IMR-90 (cell line): ENCODE results near the gene RPL36. TPM values are rescaled to one million over a fixed set of nuclear protein-coding genes. Genes with fewer than 3 reads are reported as not detected.

Source experiments
- ATAC-seq: fragments of 200-7000 bp; cut with Tn5 transposase; 2 replicates; pipeline ENCODE4 v1.9.1; 2020; ENCODE audit warnings: low read depth, mild to moderate bottlenecking, moderate library complexity
- BruUV-seq: library from RNA; stranded (reverse); fragments of 400-500 nt; replicated peaks from 2 replicates; lab custom pipeline; 2021; lab: Mats Ljungman, UMichigan
- CTCF ChIA-PET: fragments of 300-600 bp; formaldehyde crosslinking; extraction: SDS; loops from one replicate; lab custom pipeline; 2021; ENCODE audit warnings: antibody characterized with exemption; lab: Yijun Ruan, JAX
- POLR2A ChIA-PET: fragments of 300-600 bp; sonication (Branson Sonifier 250); formaldehyde crosslinking; loops from one replicate; lab custom pipeline; 2022; ENCODE audit warnings: antibody characterized with exemption; ENCODE audit not compliant: unreplicated experiment; lab: Charles Lee
- DNase-seq: peaks from one replicate; pipeline ENCODE4 v3.0.0; 2013
- H2AFZ ChIP-seq: replicated peaks from 2 replicates; pipeline ENCODE3; 2013; ENCODE audit warnings: low read length, mild to moderate bottlenecking; ENCODE audit not compliant: poor library complexity
- H2AK5ac ChIP-seq: 2 replicates; pipeline ENCODE4 v1.6.1; 2013; ENCODE audit warnings: low read depth, low read length, inconsistent platforms
- H2AK9ac ChIP-seq: replicated peaks from 2 replicates; pipeline ENCODE3; 2013; ENCODE audit warnings: mild to moderate bottlenecking, low read depth, low read length, moderate library complexity; ENCODE audit not compliant: poor library complexity
- H2BK120ac ChIP-seq: 2 replicates; pipeline ENCODE4 v1.6.1; 2013; ENCODE audit warnings: low read depth, low read length, inconsistent platforms
- H2BK15ac ChIP-seq: 3 replicates; pipeline ENCODE4 v1.6.1; 2013; ENCODE audit warnings: low read depth, low read length, inconsistent platforms
- H2BK20ac ChIP-seq: 2 replicates; pipeline ENCODE4 v1.6.1; 2013; ENCODE audit warnings: low read depth, mild to moderate bottlenecking, inconsistent platforms, low read length, moderate library complexity
- H2BK5ac ChIP-seq: 2 replicates; pipeline ENCODE4 v1.6.1; 2013; ENCODE audit warnings: mild to moderate bottlenecking, low read depth, low read length, inconsistent platforms; ENCODE audit not compliant: poor library complexity, severe bottlenecking
- H3K14ac ChIP-seq: replicated peaks from 2 replicates; pipeline ENCODE4 v1.6.1; 2013; ENCODE audit warnings: low read depth, low read length, inconsistent platforms
- H3K18ac ChIP-seq: 2 replicates; pipeline ENCODE4 v1.6.1; 2013; ENCODE audit warnings: low read depth, low read length, control low read depth
- H3K23ac ChIP-seq: 2 replicates; pipeline ENCODE4 v1.6.1; 2013; ENCODE audit warnings: low read depth, low read length, inconsistent platforms
- H3K27ac ChIP-seq: 2 replicates; pipeline ENCODE4 v1.5.1; 2013; ENCODE audit warnings: mild to moderate bottlenecking, control low read depth, low read length; ENCODE audit not compliant: insufficient read depth
- H3K27me3 ChIP-seq: 2 replicates; pipeline ENCODE4 v1.6.1; 2013; ENCODE audit warnings: low read length; ENCODE audit not compliant: control insufficient read depth, insufficient read depth
- H3K36me3 ChIP-seq: 2 replicates; pipeline ENCODE4 v1.6.1; 2013; ENCODE audit warnings: low read length, mixed read lengths; ENCODE audit not compliant: control insufficient read depth, insufficient read depth
- H3K4ac ChIP-seq: 2 replicates; pipeline ENCODE4 v1.6.1; 2013; ENCODE audit warnings: low read depth, low read length, inconsistent platforms
- H3K4me1 ChIP-seq: 2 replicates; pipeline ENCODE4 v1.6.1; 2013; ENCODE audit warnings: low read length, mixed read lengths; ENCODE audit not compliant: control insufficient read depth, insufficient read depth
- H3K4me2 ChIP-seq: 2 replicates; pipeline ENCODE4 v1.6.1; 2013; ENCODE audit warnings: low read depth, mild to moderate bottlenecking, control low read depth, low read length, moderate library complexity
- H3K4me3 ChIP-seq: 2 replicates; pipeline ENCODE4 v1.5.1; 2013; ENCODE audit warnings: low read depth, mild to moderate bottlenecking, control low read depth, low read length, moderate library complexity; ENCODE audit not compliant: insufficient read depth
- H3K56ac ChIP-seq: 2 replicates; pipeline ENCODE4 v1.6.1; 2013; ENCODE audit warnings: low read length, inconsistent platforms; ENCODE audit not compliant: insufficient read depth; ENCODE audit errors: extremely low read depth
- H3K79me1 ChIP-seq, 2 experiments: 2 replicates each; pipeline ENCODE4 v1.6.1; 2013; ENCODE audit warnings: low read length in 2 of 2, inconsistent platforms in 1 of 2, low read depth in 1 of 2
- H3K9ac ChIP-seq: 2 replicates; pipeline ENCODE4 v1.6.1; 2013; ENCODE audit warnings: low read depth, low read length, control low read depth
- H3K9me1 ChIP-seq: 2 replicates; pipeline ENCODE4 v1.6.1; 2013; ENCODE audit warnings: low read length, inconsistent platforms; ENCODE audit not compliant: insufficient read depth
- H3K9me3 ChIP-seq: 2 replicates; pipeline ENCODE4 v1.6.1; 2013; ENCODE audit warnings: low read length; ENCODE audit not compliant: control insufficient read depth, insufficient read depth
- H4K20me1 ChIP-seq: 2 replicates; pipeline ENCODE4 v1.6.1; 2013; ENCODE audit warnings: low read length, inconsistent platforms; ENCODE audit not compliant: insufficient read depth
- H4K5ac ChIP-seq: 2 replicates; pipeline ENCODE4 v1.6.1; 2013; ENCODE audit warnings: mild to moderate bottlenecking, low read depth, low read length, control low read depth
- H4K8ac ChIP-seq, 2 experiments: 2 replicates each; pipeline ENCODE4 v1.6.1; 2013; ENCODE audit warnings: low read depth in 2 of 2, low read length in 2 of 2, control low read depth in 1 of 2, inconsistent platforms in 1 of 2
- H4K91ac ChIP-seq: 2 replicates; pipeline ENCODE4 v1.6.1; 2013; ENCODE audit warnings: low read depth, low read length, inconsistent platforms; ENCODE audit not compliant: insufficient read depth
- CHD1 ChIP-seq: IDR thresholded peaks from 2 replicates; pipeline ENCODE4 v1.6.1; 2012; ENCODE audit warnings: low read depth, low read length, improper control_type of control experiment
- MAZ ChIP-seq: IDR thresholded peaks from 2 replicates; pipeline ENCODE4 v1.6.1; 2012; ENCODE audit warnings: low read depth, mild to moderate bottlenecking, low read length, improper control_type of control experiment, moderate library complexity, borderline replicate concordance
- MXI1 ChIP-seq: IDR thresholded peaks from 2 replicates; pipeline ENCODE4 v1.6.1; 2012; ENCODE audit warnings: low read depth, mild to moderate bottlenecking, low read length, moderate library complexity, borderline replicate concordance
- RCOR1 ChIP-seq: IDR thresholded peaks from 2 replicates; pipeline ENCODE4 v1.6.1; 2012; ENCODE audit warnings: mild to moderate bottlenecking, low read length, improper control_type of control experiment; ENCODE audit not compliant: insufficient replicate concordance
- WGBS, 2 experiments: methylation state at CpG; one replicate each; pipeline versions ENCODE4 v1.1.5 to v1.1.7; 2013; ENCODE audit warnings: missing lambda C conversion rate in 2 of 2; ENCODE audit not compliant: insufficient read length in 1 of 2; ENCODE audit errors: extremely low coverage in 2 of 2; 5-methylcytosine and 5-hydroxymethylcytosine counted together
- dilution Hi-C: fragments of 300-500 bp; cut with HindIII; formaldehyde crosslinking; loops from one replicate; pipeline ENCODE4 v1.14.3; 2018; ENCODE audit warnings: low sequenced_read_pairs; ENCODE audit not compliant: unreplicated experiment
- in situ Hi-C: fragments of 300-500 bp; cut with MboI; formaldehyde crosslinking; loops from 3 replicates; pipeline ENCODE4 v1.14.3; 2019; ENCODE audit warnings: low sequenced_read_pairs, inconsistent platforms, mixed read lengths
- intact Hi-C: fragments of 100-400 bp; cut with micrococcal nuclease; formaldehyde crosslinking; loops from 2 replicates; pipeline ENCODE4 v1.10.0; 2022
- polyA plus RNA-seq, 3 experiments: library from polyadenylated mRNA; depleted of rRNA; stranded (reverse); fragments of >200 nt; gene quantifications; 2 replicates each; pipeline ENCODE4 v1.2.3, GENCODE V29; 2012; ENCODE audit warnings: low replicate concordance in 1 of 3
- total RNA-seq: library from RNA; depleted of rRNA; stranded (reverse); fragments of >200 nt; gene quantifications from 2 replicates; pipeline ENCODE4 v1.2.3, GENCODE V29; 2012

The RPL36 gene
- total and polyA plus RNA-seq, 2 of the 4 experiments (the other 2 are of a cell fraction) = 232 to 757 TPM

DNA sequence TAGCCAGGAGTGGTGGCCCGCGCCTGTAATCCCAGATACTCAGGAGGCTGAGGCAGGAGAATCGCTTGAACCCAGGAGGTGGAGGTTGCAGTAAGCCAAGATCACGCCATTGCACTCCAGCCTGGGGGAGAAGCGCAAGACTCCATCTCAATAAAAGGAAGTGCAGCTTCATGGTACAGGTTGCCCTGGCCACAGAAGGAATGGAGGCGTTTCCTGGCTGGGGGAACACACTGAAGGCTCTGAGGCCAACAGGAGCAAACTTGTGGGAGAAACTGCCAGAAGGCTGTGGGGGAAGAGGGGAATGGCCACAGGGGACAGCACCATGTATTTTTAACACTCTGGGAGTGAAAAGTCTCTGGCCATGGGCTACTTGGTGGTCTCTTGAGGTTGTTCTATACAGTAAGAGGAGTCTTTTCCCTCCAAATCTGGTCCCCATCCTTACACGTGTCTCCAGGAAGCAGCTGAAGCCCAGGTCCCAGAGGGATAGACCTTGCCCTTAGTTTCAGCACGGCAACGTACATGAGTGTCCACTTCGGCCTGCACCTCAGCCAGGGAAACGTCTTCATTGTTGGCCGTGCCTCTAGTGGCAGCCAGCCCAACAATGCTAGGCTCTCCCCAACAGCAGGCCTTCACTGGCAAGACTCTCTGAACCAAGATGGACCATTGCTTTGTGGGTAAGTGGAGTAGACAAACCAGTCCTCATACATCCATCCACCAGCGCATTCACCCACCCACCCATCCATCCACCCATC lies 17.2 kb upstream of the RPL36 start:
- POLR2A ChIA-PET = no interaction called here
- H3K4me1 ChIP-seq = no peaks in the 10 kb centered on the region
- no peak overlapping the region for H2BK5ac ChIP-seq
- H4K5ac ChIP-seq = no peak overlapping the region
- intact Hi-C loops = no loop called here
- DNase-seq = no peak
- peaks cover 24% of the 10 kb centered on the region for H3K36me3 ChIP-seq
- no peak overlapping the region for H2AK5ac ChIP-seq
- no TSS peak for BruUV-seq
- no peak for ATAC-seq
- H2BK15ac ChIP-seq = no peak overlapping the region
- no peak overlapping the region for H3K14ac ChIP-seq
- H3K9me3 ChIP-seq = no peaks in the 10 kb centered on the region
- CTCF ChIA-PET = no interaction called here
- no peak overlapping the region for H4K91ac ChIP-seq
- no peak overlapping the region for H3K18ac ChIP-seq
- dilution Hi-C loops = no loop called here
- no peak overlapping the region for H4K8ac ChIP-seq
- H3K9me1 ChIP-seq = peaks cover 7% of the 10 kb centered on the region; the same call in 1 of the 2 replicates
- H3K4me2 ChIP-seq = no peak overlapping the region
- H3K4me3 ChIP-seq = no peak overlapping the region
- in situ Hi-C loops = no loop called here
- H2AK9ac ChIP-seq = no peak overlapping the region
- H3K27ac ChIP-seq = no peak overlapping the region
- H3K9ac ChIP-seq = no peak overlapping the region
- H4K20me1 ChIP-seq = peaks cover 8% of the 10 kb centered on the region; the same call in 1 of the 2 replicates
- no peak overlapping the region for H2BK20ac ChIP-seq
- H3K56ac ChIP-seq = no peak overlapping the region
- 94% methylated on average over 7 of the region's 13 CpGs; no CpG with 5 or more reads in 1 of the 2 experiments for WGBS, 2 experiments
- H3K23ac ChIP-seq = no peak overlapping the region
- H3K4ac ChIP-seq = no peak overlapping the region
- H2BK120ac ChIP-seq = no peak overlapping the region
- H2AFZ ChIP-seq = no peak overlapping the region
- TF ChIP-seq MXI1 (no peak), RCOR1 (no peak), CHD1 (no peak), MAZ (no peak)
- no peaks in the 10 kb centered on the region for H3K27me3 ChIP-seq
- H3K79me1 ChIP-seq = peaks cover 3 to 11% of the 10 kb centered on the region in 2 experiments; a peak in 1 of 4 replicates
